Measurements from ENCODE around the gene AKR1B1.

DNA sequence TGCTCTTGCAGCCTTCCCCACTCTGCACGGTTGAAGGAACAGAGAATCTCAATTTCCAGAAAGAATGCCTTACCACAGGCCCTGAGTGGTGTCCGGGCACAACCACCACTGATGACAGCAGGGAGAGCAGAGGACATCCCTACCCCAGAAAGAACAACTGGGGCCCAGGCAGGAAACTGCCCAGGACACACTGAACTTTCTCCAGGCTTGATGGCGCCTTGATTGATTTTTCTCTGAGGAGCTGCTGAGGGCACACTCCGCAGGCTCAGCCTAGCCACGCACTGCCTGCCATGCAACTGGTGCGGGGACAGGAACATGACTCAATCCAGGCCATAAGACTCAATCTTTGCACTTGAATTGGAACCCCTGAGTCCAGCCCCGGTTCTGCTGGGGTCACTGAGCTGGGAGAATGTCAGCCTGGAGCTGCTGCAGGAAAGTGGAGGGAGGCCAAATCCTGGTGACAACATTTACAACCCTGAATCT lies 5.9 kb downstream of the AKR1B1 start:
- TF ChIP-seq, protein P1, sequence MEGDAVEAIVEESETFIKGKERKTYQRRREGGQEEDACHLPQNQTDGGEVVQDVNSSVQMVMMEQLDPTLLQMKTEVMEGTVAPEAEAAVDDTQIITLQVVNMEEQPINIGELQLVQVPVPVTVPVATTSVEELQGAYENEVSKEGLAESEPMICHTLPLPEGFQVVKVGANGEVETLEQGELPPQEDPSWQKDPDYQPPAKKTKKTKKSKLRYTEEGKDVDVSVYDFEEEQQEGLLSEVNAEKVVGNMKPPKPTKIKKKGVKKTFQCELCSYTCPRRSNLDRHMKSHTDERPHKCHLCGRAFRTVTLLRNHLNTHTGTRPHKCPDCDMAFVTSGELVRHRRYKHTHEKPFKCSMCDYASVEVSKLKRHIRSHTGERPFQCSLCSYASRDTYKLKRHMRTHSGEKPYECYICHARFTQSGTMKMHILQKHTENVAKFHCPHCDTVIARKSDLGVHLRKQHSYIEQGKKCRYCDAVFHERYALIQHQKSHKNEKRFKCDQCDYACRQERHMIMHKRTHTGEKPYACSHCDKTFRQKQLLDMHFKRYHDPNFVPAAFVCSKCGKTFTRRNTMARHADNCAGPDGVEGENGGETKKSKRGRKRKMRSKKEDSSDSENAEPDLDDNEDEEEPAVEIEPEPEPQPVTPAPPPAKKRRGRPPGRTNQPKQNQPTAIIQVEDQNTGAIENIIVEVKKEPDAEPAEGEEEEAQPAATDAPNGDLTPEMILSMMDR (conservative IDR thresholded peaks at IDR 0.05; ENCODE audit: low read depth, low read length), result no peak
- TF ChIP-seq EZH2 (IDR thresholded peaks at IDR 0.05; ENCODE audit: borderline replicate concordance, low read depth, low read length, poor library complexity, severe bottlenecking), result no peak
